WTC11 (cell line): ENCODE data around the gene YES1. TPM values are rescaled to one million over a fixed set of nuclear protein-coding genes. Genes with fewer than 3 reads are reported as not detected.

ENCODE experiments used
- ATAC-seq: fragments of 200-7000 bp; cut with Tn5 transposase; 2 replicates; pipeline ENCODE4 v1.10.0; 2021; ENCODE audit warnings: mild to moderate bottlenecking, moderate library complexity
- CTCF ChIA-PET: fragments of 300-600 bp; sonication (Branson Sonifier 250); formaldehyde crosslinking; loops from one replicate; lab custom pipeline; 2021; ENCODE audit warnings: antibody characterized with exemption; lab: Charles Lee
- POLR2A ChIA-PET: fragments of 350-600 bp; sonication (Branson Sonifier 250); formaldehyde crosslinking; loops from one replicate; lab custom pipeline; 2021; ENCODE audit warnings: antibody characterized with exemption; lab: Charles Lee
- DNase-seq: peaks from one replicate; pipeline ENCODE4 v3.0.0; 2021; ENCODE audit warnings: low spot score
- H3K27ac Mint-ChIP-seq: 2 replicates; pipeline ENCODE4 v1.8.0; 2021; ENCODE audit warnings: mixed read lengths
- H3K27me3 Mint-ChIP-seq: 2 replicates; pipeline ENCODE4 v1.8.0; 2021; ENCODE audit warnings: low read depth, mild to moderate bottlenecking, moderate library complexity, mixed read lengths
- H3K36me3 Mint-ChIP-seq: 2 replicates; pipeline ENCODE4 v1.8.0; 2021; ENCODE audit warnings: mixed read lengths
- H3K4me1 Mint-ChIP-seq: 2 replicates; pipeline ENCODE4 v1.8.0; 2022; ENCODE audit warnings: mixed read lengths
- H3K4me3 Mint-ChIP-seq: 2 replicates; pipeline ENCODE4 v1.8.0; 2021; ENCODE audit warnings: mild to moderate bottlenecking, moderate library complexity, mixed read lengths
- H3K9me3 Mint-ChIP-seq: 2 replicates; pipeline ENCODE4 v1.8.0; 2021; ENCODE audit warnings: mixed read lengths
- ATF1 ChIP-seq: sonication (generic); formaldehyde crosslinking; IDR thresholded peaks from 2 replicates; pipeline ENCODE4 v1.8.1; 2023; ENCODE audit warnings: mild to moderate bottlenecking, moderate library complexity, missing genetic modification reagents
- ELF4 ChIP-seq: sonication (generic); formaldehyde crosslinking; IDR thresholded peaks from 2 replicates; pipeline ENCODE4 v1.8.1; 2022; ENCODE audit warnings: low read depth, mild to moderate bottlenecking, moderate library complexity, missing genetic modification reagents
- EMX1 ChIP-seq: fragments of 250-450 bp; sonication (Bioruptor Pico); IDR thresholded peaks from 2 replicates; pipeline ENCODE4 v1.8.0; 2021; ENCODE audit warnings: mild to moderate bottlenecking
- FOXJ3 ChIP-seq: sonication (generic); formaldehyde crosslinking; IDR thresholded peaks from 2 replicates; pipeline ENCODE4 v1.9.0; 2021; ENCODE audit warnings: missing genetic modification reagents, mild to moderate bottlenecking, borderline replicate concordance
- FOXP1 ChIP-seq: sonication (generic); formaldehyde crosslinking; IDR thresholded peaks from 2 replicates; pipeline ENCODE4 v1.8.0; 2022; ENCODE audit warnings: missing genetic modification reagents, mild to moderate bottlenecking, moderate library complexity, borderline replicate concordance
- GTF2I ChIP-seq: fragments of 250-450 bp; sonication (Bioruptor Pico); conservative IDR thresholded peaks from 2 replicates; pipeline ENCODE4 v1.4.0; 2021; ENCODE audit warnings: mild to moderate bottlenecking
- JAZF1 ChIP-seq: fragments of 250-450 bp; sonication (Bioruptor Pico); IDR thresholded peaks from 2 replicates; pipeline ENCODE4 v1.9.0; 2021; ENCODE audit warnings: moderate library complexity, mild to moderate bottlenecking, inconsistent platforms
- JUN ChIP-seq: sonication (generic); formaldehyde crosslinking; IDR thresholded peaks from 2 replicates; pipeline ENCODE4 v1.8.0; 2023; ENCODE audit warnings: mild to moderate bottlenecking, missing genetic modification reagents
- MXD4 ChIP-seq: fragments of 250-450 bp; sonication (Bioruptor Pico); IDR thresholded peaks from 2 replicates; pipeline ENCODE4 v1.8.0; 2021; ENCODE audit warnings: mild to moderate bottlenecking, moderate library complexity, borderline replicate concordance
- MYBL2 ChIP-seq: sonication (generic); formaldehyde crosslinking; IDR thresholded peaks from 2 replicates; pipeline ENCODE4 v1.8.1; 2023; ENCODE audit warnings: mild to moderate bottlenecking, moderate library complexity, missing genetic modification reagents
- NR1H2 ChIP-seq: sonication (generic); formaldehyde crosslinking; IDR thresholded peaks from 2 replicates; pipeline ENCODE4 v1.9.0; 2021; ENCODE audit warnings: mild to moderate bottlenecking, moderate library complexity, missing genetic modification reagents
- NR3C1 ChIP-seq: sonication (generic); formaldehyde crosslinking; conservative IDR thresholded peaks from 2 replicates; pipeline ENCODE4 v1.8.1; 2023; ENCODE audit warnings: low read depth, mild to moderate bottlenecking, missing genetic modification reagents
- PRRX2 ChIP-seq: fragments of 250-450 bp; sonication (Bioruptor Pico); IDR thresholded peaks from 2 replicates; pipeline ENCODE4 v1.8.0; 2021; ENCODE audit warnings: mild to moderate bottlenecking
- ZBTB21 ChIP-seq: sonication (generic); formaldehyde crosslinking; IDR thresholded peaks from 2 replicates; pipeline ENCODE4 v1.8.1; 2023; ENCODE audit warnings: mild to moderate bottlenecking, missing genetic modification reagents, borderline replicate concordance
- ZNF121 ChIP-seq: sonication (generic); formaldehyde crosslinking; IDR thresholded peaks from 2 replicates; pipeline ENCODE4 v1.8.0; 2023; ENCODE audit warnings: missing genetic modification reagents
- ZNF263 ChIP-seq: sonication (generic); formaldehyde crosslinking; IDR thresholded peaks from 2 replicates; pipeline ENCODE4 v1.8.1; 2022; ENCODE audit warnings: low read depth, mild to moderate bottlenecking, moderate library complexity, missing genetic modification reagents
- ZNF671 ChIP-seq: fragments of 250-450 bp; sonication (Bioruptor Pico); IDR thresholded peaks from 2 replicates; pipeline ENCODE4 v1.8.0; 2021; ENCODE audit warnings: mild to moderate bottlenecking
- total RNA-seq: library from RNA; stranded (reverse); gene quantifications from 3 replicates; pipeline ENCODE4 v1.2.3, GENCODE V29; 2021
- TF ChIP-seq, protein P1 (sequence below): fragments of 250-450 bp; sonication (Bioruptor Pico); IDR thresholded peaks from 2 replicates; pipeline ENCODE4 v1.9.0; 2021; ENCODE audit warnings: mild to moderate bottlenecking
- TF ChIP-seq, protein P2 (sequence below): sonication (generic); formaldehyde crosslinking; IDR thresholded peaks from 2 replicates; pipeline ENCODE4 v1.8.1; 2022; ENCODE audit warnings: mild to moderate bottlenecking, missing genetic modification reagents, moderate library complexity, borderline replicate concordance
- TF ChIP-seq, protein P3 (sequence below): sonication (generic); formaldehyde crosslinking; IDR thresholded peaks from 2 replicates; pipeline ENCODE4 v1.8.0; 2022; ENCODE audit warnings: mild to moderate bottlenecking, missing genetic modification reagents
- TF ChIP-seq, protein P4 (sequence below): fragments of 200-600 bp; IDR thresholded peaks from 2 replicates; pipeline ENCODE4 v1.8.0; 2022; ENCODE audit warnings: antibody characterized with exemption
- TF ChIP-seq, protein P5 (sequence below): sonication (generic); formaldehyde crosslinking; IDR thresholded peaks from 2 replicates; pipeline ENCODE4 v1.8.1; 2023; ENCODE audit warnings: mild to moderate bottlenecking, missing genetic modification reagents, moderate library complexity
- TF ChIP-seq, protein P6 (sequence below): sonication (generic); formaldehyde crosslinking; conservative IDR thresholded peaks from 2 replicates; pipeline ENCODE4 v1.8.1; 2023; ENCODE audit warnings: mild to moderate bottlenecking, low read depth, missing genetic modification reagents, moderate library complexity

The YES1 gene
- total RNA-seq, 1 experiment from 2014 or later: 113 TPM

DNA sequence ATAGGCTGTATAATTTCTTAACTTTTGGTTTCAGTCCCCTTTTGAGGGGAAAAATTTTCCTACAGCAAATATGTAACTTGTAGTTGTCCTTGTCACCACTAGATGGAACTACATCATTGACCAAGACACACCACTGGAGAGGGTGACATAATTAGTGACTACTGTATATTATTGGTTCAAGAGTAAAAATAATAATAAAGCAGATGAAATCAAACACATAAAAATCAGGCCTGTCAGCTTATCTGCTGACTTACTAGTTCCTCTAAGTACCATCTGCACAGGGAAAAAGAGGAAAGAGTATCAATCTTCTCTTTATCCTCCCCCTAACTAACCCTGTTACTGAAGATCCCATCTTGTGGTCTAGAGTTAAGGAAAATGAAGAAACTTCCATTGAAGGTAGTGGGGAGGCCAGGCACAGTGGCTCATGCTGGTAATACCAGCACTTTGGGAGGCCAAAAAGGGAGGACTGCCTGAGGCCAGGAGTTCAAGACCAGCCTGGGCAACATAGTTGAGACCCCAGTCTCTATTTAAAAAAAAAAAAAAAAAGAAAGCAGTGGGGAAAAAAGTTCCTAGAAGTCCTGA, 70.0 kb downstream of the YES1 start:
- DNase-seq (no peak), ATAC-seq (peak; percentile 66)
- no peak for TF ChIP-seq GTF2I (CRISPR knock-in tag)
- TF ChIP-seq, protein P1, sequence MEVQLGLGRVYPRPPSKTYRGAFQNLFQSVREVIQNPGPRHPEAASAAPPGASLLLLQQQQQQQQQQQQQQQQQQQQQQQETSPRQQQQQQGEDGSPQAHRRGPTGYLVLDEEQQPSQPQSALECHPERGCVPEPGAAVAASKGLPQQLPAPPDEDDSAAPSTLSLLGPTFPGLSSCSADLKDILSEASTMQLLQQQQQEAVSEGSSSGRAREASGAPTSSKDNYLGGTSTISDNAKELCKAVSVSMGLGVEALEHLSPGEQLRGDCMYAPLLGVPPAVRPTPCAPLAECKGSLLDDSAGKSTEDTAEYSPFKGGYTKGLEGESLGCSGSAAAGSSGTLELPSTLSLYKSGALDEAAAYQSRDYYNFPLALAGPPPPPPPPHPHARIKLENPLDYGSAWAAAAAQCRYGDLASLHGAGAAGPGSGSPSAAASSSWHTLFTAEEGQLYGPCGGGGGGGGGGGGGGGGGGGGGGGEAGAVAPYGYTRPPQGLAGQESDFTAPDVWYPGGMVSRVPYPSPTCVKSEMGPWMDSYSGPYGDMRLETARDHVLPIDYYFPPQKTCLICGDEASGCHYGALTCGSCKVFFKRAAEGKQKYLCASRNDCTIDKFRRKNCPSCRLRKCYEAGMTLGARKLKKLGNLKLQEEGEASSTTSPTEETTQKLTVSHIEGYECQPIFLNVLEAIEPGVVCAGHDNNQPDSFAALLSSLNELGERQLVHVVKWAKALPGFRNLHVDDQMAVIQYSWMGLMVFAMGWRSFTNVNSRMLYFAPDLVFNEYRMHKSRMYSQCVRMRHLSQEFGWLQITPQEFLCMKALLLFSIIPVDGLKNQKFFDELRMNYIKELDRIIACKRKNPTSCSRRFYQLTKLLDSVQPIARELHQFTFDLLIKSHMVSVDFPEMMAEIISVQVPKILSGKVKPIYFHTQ (CRISPR knock-in tag): no peak
- TF ChIP-seq JAZF1 (CRISPR knock-in tag): no peak
- TF ChIP-seq, protein P2, sequence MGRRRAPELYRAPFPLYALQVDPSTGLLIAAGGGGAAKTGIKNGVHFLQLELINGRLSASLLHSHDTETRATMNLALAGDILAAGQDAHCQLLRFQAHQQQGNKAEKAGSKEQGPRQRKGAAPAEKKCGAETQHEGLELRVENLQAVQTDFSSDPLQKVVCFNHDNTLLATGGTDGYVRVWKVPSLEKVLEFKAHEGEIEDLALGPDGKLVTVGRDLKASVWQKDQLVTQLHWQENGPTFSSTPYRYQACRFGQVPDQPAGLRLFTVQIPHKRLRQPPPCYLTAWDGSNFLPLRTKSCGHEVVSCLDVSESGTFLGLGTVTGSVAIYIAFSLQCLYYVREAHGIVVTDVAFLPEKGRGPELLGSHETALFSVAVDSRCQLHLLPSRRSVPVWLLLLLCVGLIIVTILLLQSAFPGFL (CRISPR knock-in tag): no peak
- TF ChIP-seq, protein P3, sequence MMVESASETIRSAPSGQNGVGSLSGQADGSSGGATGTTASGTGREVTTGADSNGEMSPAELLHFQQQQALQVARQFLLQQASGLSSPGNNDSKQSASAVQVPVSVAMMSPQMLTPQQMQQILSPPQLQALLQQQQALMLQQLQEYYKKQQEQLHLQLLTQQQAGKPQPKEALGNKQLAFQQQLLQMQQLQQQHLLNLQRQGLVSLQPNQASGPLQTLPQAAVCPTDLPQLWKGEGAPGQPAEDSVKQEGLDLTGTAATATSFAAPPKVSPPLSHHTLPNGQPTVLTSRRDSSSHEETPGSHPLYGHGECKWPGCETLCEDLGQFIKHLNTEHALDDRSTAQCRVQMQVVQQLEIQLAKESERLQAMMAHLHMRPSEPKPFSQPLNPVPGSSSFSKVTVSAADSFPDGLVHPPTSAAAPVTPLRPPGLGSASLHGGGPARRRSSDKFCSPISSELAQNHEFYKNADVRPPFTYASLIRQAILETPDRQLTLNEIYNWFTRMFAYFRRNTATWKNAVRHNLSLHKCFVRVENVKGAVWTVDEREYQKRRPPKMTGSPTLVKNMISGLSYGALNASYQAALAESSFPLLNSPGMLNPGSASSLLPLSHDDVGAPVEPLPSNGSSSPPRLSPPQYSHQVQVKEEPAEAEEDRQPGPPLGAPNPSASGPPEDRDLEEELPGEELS (CRISPR knock-in tag): no peak
- TF ChIP-seq, protein P4, sequence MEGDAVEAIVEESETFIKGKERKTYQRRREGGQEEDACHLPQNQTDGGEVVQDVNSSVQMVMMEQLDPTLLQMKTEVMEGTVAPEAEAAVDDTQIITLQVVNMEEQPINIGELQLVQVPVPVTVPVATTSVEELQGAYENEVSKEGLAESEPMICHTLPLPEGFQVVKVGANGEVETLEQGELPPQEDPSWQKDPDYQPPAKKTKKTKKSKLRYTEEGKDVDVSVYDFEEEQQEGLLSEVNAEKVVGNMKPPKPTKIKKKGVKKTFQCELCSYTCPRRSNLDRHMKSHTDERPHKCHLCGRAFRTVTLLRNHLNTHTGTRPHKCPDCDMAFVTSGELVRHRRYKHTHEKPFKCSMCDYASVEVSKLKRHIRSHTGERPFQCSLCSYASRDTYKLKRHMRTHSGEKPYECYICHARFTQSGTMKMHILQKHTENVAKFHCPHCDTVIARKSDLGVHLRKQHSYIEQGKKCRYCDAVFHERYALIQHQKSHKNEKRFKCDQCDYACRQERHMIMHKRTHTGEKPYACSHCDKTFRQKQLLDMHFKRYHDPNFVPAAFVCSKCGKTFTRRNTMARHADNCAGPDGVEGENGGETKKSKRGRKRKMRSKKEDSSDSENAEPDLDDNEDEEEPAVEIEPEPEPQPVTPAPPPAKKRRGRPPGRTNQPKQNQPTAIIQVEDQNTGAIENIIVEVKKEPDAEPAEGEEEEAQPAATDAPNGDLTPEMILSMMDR: peak; percentile 68
- H3K4me3 Mint-ChIP-seq: no peak overlapping the region
- ChIA-PET POLR2A (no interaction called here), CTCF (interaction anchor here (1.3 to 1.4 kb wide), 2 partner anchors 88 to 97 kb away, joined by 5 to 6 read pairs; no protein-coding TSS in a partner anchor)
- no peaks in the 10 kb centered on the region for H3K9me3 Mint-ChIP-seq
- H3K36me3 Mint-ChIP-seq: peaks cover 37% of the 10 kb centered on the region
- no peaks in the 10 kb centered on the region for H3K27me3 Mint-ChIP-seq
- no peak overlapping the region for H3K27ac Mint-ChIP-seq
- no peaks in the 10 kb centered on the region for H3K4me1 Mint-ChIP-seq

DNA sequence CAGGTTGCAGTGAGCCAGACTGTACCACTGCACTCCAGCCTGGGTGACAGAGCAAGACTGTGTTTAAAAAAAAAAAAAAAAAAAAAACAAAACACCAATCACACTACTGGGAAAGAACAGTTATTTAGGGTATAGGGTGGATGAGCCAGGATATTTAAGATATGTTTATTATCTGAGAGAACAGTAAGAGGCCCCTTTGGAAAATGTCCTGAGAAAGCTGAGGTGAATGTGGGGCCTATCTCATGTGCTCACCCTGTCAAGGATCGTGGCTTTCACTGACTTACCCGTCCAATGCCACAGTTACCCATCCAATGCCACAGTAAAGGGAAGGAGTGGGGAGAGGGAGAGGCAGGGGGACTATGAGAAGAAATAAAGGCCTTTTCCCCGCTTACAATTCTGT, 79.7 kb downstream of the YES1 start:
- Mint-ChIP-seq H3K4me3 (no peak overlapping the region), H3K4me1 (no peaks in the 10 kb centered on the region), H3K27me3 (no peaks in the 10 kb centered on the region), H3K36me3 (peaks cover 45% of the 10 kb centered on the region), H3K9me3 (no peaks in the 10 kb centered on the region), H3K27ac (no peak overlapping the region)
- no peak for DNase-seq
- ChIA-PET POLR2A (no interaction called here), CTCF (interaction anchor here (1.0 to 1.4 kb wide), 2 partner anchors 100 to 107 kb away, joined by 3 to 7 read pairs; no protein-coding TSS in a partner anchor)
- no peak for TF ChIP-seq ZBTB21
- no peak for TF ChIP-seq ATF1
- no peak for TF ChIP-seq EMX1 (CRISPR knock-in tag)
- TF ChIP-seq ELF4 (CRISPR knock-in tag): no peak
- TF ChIP-seq, protein P5, sequence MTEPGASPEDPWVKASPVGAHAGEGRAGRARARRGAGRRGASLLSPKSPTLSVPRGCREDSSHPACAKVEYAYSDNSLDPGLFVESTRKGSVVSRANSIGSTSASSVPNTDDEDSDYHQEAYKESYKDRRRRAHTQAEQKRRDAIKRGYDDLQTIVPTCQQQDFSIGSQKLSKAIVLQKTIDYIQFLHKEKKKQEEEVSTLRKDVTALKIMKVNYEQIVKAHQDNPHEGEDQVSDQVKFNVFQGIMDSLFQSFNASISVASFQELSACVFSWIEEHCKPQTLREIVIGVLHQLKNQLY (CRISPR knock-in tag): no peak
- TF ChIP-seq NR3C1: no peak
- no peak for TF ChIP-seq JAZF1 (CRISPR knock-in tag)
- no peak for TF ChIP-seq PRRX2 (CRISPR knock-in tag)
- no peak for TF ChIP-seq JUN (CRISPR knock-in tag)
- TF ChIP-seq ZNF121 (CRISPR knock-in tag): no peak
- no peak for TF ChIP-seq FOXJ3 (CRISPR knock-in tag)
- TF ChIP-seq, protein P6, sequence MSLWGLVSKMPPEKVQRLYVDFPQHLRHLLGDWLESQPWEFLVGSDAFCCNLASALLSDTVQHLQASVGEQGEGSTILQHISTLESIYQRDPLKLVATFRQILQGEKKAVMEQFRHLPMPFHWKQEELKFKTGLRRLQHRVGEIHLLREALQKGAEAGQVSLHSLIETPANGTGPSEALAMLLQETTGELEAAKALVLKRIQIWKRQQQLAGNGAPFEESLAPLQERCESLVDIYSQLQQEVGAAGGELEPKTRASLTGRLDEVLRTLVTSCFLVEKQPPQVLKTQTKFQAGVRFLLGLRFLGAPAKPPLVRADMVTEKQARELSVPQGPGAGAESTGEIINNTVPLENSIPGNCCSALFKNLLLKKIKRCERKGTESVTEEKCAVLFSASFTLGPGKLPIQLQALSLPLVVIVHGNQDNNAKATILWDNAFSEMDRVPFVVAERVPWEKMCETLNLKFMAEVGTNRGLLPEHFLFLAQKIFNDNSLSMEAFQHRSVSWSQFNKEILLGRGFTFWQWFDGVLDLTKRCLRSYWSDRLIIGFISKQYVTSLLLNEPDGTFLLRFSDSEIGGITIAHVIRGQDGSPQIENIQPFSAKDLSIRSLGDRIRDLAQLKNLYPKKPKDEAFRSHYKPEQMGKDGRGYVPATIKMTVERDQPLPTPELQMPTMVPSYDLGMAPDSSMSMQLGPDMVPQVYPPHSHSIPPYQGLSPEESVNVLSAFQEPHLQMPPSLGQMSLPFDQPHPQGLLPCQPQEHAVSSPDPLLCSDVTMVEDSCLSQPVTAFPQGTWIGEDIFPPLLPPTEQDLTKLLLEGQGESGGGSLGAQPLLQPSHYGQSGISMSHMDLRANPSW (CRISPR knock-in tag): no peak
- no peak for TF ChIP-seq NR1H2 (CRISPR knock-in tag)
- TF ChIP-seq ZNF263 (CRISPR knock-in tag): no peak
- TF ChIP-seq MYBL2: no peak
- no peak for TF ChIP-seq MXD4 (CRISPR knock-in tag)
- no peak for TF ChIP-seq FOXP1
- no peak for TF ChIP-seq ZNF671 (CRISPR knock-in tag)
- ATAC-seq: no peak
